ENCODE data around the gene BFSP1.

BFSP1 gene

DNA sequence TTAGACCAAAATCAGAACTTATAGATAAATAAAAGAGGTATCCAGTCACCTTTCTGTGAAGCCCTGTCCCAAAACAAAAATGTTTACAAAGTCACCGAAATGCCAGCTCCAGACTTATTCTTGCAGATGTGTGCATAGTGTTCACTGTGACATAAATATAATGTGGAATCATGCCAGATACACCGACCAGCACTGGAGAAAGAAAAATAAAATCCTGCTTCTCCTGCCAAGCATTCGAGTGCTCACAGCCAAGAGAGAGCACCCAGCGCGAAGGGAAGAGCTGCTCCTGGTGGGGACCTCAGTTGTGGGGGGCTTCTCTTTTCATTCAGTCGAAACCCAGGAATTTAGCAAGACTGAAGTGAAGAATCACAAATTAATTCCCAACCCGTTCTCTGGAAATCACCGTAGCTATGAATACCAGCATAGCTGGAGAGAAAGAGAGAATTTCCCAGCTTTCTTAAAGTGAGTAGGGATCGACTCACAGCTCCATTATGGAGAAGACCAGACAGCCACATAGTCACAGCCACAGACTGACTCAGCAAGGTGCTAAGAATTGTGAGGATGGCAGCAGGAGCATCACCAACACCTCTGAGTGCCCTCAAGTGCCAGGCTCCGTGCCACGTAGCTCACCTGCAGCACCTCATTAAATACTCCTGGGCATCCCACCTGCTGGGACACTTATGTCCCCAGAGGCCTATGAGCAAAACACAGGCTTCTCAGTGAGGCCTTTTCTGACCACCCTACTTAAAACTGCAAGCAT is 33.2 kb downstream of the BFSP1 start:
- no peak for DNase-seq (ENCODE audit: low spot score)

- DNase-seq (ENCODE audit: low spot score) = no peak
Observed at GRCh38 chr20:17495826-17496225, 35.4 kb downstream of the BFSP1 start.

DNA sequence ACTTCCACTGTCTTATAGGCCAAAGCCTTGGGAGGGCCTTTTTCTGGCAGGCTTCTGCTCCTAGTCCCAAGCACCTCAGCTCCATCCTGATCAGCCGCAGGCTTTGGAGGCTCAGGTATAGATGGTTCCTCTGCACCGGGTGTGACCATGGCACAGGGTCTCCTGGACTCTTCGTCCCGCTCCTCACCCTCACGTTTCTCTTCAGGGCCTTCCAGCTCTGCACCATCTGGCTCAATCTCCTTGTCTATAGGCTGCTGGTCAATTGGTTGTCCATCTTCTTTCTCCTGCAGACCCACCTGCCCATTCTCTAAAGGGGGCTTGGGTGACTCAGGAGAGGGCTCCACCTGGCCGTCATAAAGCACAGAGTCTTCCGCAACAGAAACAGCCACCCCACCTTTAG is 37.0 kb downstream of the BFSP1 start:
- no peak for DNase-seq (ENCODE audit: low spot score)

DNA sequence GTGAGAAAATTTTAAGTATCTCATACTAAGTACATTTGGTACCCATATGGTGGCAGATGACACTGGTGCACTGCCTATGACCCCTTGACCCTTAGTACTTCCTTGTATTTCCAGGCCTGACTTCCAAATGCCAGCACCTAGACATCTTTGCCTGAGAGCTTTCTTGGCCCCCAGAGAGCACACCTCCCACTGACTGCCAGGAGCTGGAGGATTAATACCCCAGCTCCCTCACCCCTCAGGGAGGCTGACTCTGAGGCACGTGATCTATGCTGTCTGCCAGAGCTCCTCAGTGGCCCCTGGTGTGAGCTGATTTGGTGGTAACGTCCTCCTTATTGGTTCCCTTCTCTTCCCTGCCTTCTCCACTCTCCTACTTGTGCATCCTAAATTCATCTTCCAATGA is 38.0 kb downstream of the BFSP1 start:
- DNase-seq (ENCODE audit: low spot score) = no peak

- DNase-seq (ENCODE audit: low spot score) = no peak
Observed at GRCh38 chr20:17491488-17491887, 39.7 kb downstream of the BFSP1 start.

DNA sequence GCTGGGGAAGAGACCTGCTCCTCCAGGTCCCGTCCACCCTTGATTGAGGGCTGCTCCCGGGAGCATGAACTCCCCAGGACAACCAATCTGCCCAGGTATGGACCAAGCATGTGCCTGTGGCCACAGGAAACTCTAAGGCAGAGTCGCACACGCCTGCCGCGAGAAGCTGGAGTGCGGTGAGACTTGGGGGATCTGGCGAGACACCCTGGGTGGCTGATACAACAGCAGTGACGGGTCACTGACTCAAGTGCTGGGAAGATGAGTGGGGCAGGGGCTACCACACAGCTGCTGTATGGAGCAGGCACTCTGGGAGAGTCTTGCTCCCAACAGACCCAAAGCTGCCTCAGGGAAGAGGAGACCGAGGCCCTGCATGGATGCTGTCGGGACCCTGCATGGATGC is 40.1 kb downstream of the BFSP1 start:
- DNase-seq (ENCODE audit: low spot score) = no peak

- no peak for DNase-seq (ENCODE audit: low spot score)
Observed at GRCh38 chr20:17490501-17490900, 40.7 kb downstream of the BFSP1 start.

DNA sequence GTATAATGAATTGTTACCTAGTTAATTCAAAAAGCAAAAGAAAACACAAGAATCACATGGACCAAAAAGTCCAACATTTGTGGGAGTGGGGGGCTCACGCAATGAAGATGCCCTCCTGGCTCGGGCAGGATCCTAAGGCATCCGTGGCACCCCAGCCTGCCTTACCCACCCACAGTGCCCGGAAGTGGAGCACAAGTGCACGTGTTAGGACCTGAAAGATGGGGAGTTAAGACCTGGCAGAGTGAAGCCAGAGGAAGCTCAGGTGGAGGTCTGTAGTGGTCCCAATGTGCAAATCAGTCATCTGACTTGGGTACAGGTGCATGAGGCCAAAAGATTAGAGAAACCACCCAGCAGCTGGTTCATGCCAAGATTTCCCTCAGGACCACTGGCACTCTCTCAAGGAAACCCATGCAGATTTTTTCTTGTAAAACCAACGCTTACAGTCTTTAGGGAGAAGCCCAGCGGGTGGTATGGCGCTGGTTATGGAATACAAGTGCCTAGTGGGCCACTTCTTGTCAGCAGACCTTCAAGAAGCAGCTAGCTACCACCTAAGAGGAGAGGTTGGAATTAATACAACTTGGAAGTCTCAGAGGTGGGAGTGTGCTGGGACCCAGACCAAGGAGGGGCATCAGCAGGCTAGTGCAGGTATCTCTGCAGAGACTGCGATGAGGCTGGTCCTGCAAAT is 42.1 kb downstream of the BFSP1 start:
- no peak for DNase-seq (ENCODE audit: low spot score)

- DNase-seq (ENCODE audit: low spot score) = no peak
Observed at GRCh38 chr20:17485017-17485416, 46.2 kb downstream of the BFSP1 start.

- no peak for DNase-seq (ENCODE audit: low spot score)
Observed at GRCh38 chr20:17482536-17482935, 48.6 kb downstream of the BFSP1 start.

DNA sequence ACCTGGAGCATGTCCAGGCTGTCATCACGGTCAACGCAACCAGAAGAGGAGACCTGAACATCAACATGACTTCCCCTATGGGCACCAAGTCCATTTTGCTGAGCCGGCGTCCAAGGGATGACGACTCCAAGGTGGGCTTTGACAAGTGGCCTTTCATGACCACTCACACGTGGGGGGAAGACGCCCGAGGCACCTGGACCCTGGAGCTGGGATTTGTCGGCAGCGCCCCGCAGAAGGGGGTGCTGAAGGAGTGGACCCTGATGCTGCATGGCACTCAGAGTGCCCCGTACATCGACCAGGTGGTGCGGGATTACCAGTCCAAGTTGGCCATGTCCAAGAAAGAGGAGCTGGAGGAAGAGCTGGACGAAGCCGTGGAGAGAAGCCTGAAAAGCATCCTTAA is 49.5 kb downstream of the BFSP1 start:
- DNase-seq (ENCODE audit: low spot score) = no peak

DNA sequence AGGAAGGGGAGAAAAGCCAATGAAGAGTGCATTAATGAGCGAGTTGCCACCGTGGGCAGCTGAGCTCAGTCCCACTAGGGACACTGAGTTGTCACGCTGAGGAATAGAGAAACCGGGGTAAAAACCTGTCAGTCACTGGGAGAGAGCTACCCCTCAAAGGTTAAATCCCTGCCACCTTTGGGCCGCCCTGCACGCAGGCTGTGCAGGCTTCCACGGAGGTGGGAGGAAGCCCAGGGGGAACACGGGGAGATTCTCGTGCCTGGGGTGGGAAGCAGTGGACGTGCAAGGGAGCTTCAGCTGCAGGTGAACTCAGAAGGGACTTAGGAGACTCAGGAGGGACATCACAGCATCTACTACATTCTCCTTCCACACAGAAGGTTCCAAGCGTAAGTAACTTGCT is 50.5 kb downstream of the BFSP1 start:
- no peak for DNase-seq (ENCODE audit: low spot score)

DNA sequence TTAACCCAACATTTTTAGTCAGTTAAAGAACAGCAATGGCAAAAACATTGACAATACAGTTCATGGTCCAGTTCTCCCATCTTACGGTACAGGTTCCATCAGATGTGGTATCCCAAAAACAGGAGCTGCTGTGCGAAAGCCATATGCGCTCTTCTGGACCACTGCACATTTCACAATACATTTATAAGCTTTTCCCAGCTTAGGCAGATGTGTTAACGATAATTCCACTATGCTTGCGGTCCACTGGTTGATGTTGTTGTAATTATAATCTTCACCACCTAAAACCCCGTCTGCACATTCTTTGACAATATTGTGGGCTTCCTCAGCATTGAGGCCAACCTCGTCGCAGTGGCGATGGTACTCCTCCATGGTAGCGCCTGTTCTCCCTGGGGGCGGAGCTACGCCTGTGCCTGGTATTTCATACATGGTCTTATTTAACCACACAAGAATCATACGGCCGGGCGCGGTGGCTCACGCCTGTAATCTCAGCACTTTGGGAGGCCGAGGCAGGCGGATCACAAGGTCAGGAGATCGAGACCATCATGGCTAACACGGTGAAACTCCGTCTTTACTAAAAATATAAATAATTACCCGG is 52.0 kb downstream of the BFSP1 start:
- DNase-seq (ENCODE audit: low spot score) = no peak

GRCh38 chr20:17473659-17474058 is 57.5 kb downstream of the BFSP1 start:
- no peak for DNase-seq (ENCODE audit: low spot score)

- DNase-seq (ENCODE audit: low spot score) = no peak
Observed at GRCh38 chr20:17471606-17472187, 59.5 kb downstream of the BFSP1 start.

GRCh38 chr20:17470973-17471372 is 60.2 kb downstream of the BFSP1 start:
- DNase-seq (ENCODE audit: low spot score) = no peak

DNA sequence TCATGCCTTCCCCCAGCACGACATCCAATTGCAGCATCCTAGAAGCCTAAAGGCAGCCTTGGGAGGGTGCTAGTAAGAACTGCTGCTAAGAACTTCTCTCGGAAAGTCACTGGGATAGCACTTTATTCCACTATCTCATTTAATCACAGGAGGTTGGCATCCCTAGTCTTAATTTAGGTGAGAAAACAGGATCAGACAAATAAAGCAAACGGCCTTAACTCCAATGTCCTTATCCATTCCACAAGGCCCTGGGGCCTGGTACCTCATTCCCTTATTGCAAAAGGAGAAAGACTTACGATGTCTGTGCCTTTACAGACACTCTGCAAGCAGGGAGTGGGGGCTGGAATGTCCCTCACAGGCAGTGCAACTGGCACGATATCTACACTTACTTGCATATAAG is 60.7 kb downstream of the BFSP1 start:
- DNase-seq (ENCODE audit: low spot score) = no peak

GRCh38 chr20:17469246-17470030 is 61.7 kb downstream of the BFSP1 start:
- no peak for DNase-seq (ENCODE audit: low spot score)

GRCh38 chr20:17468073-17468840 is 62.9 kb downstream of the BFSP1 start:
- no peak for DNase-seq (ENCODE audit: low spot score)

GRCh38 chr20:17467120-17467655 is 64.0 kb downstream of the BFSP1 start:
- no peak for DNase-seq (ENCODE audit: low spot score)

GRCh38 chr20:17466641-17467040 is 64.5 kb downstream of the BFSP1 start:
- DNase-seq (ENCODE audit: low spot score) = no peak

Data from germinal center (tissue), 1 donor.